ENCODE measurements around the gene PLEKHJ1. TPM values are rescaled to one million over a fixed set of nuclear protein-coding genes. Genes with fewer than 3 reads are reported as not detected.

PLEKHJ1 gene
- total and polyA plus RNA-seq, 8 donors, result 34.3 to 101 (median 43.7) TPM

- Histone ChIP-seq H3K4me3 (no peak overlapping the region), H3K27me3 (no peaks in the 10 kb centered on the region), H3K36me3 (no peaks in the 10 kb centered on the region), H3K4me1 (peaks cover 0 to 5% (median 0%) of the 10 kb centered on the region in 3 donors), H3K27ac (no peak overlapping the region), H3K9me3 (no peaks in the 10 kb centered on the region)
- DNase-seq (peak in 4 of 6 donors; percentile 63 to 80 (median 69)), ATAC-seq (peak; percentile 43 to 83 (median 60)), FAIRE-seq (no peak)
- WGBS, 2 donors, result 50 to 54% methylated on average over 22 to 26 of the region's 26 CpGs
- TF ChIP-seq CTCF (IDR thresholded peaks at IDR 0.05), result no peak
- intact Hi-C loops (cut with DNase I), result no loop called here
Measured at GRCh38 chr19:2280633-2281264, 44.6 kb upstream of the PLEKHJ1 start.

- Histone ChIP-seq H3K27me3 (no peaks in the 10 kb centered on the region), H3K4me1 (peaks cover 0 to 5% (median under 1%) of the 10 kb centered on the region in 3 donors), H3K36me3 (no peaks in the 10 kb centered on the region), H3K4me3 (no peak overlapping the region), H3K27ac (no peak overlapping the region), H3K9me3 (no peaks in the 10 kb centered on the region)
- 80 to 81% methylated on average over 33 of the region's 33 CpGs for WGBS, 2 donors
- FAIRE-seq (no peak), ATAC-seq (no peak), DNase-seq (no peak)
- TF ChIP-seq CTCF (IDR thresholded peaks at IDR 0.05), result no peak
- intact Hi-C loops (cut with DNase I), result loop anchor here in 2 of 3 donors (5.0 kb wide), 2 partner anchors 109 to 114 kb away; no protein-coding TSS in a partner anchor
Measured at GRCh38 chr19:2278459-2279158, 42.5 kb upstream of the PLEKHJ1 start.

DNA sequence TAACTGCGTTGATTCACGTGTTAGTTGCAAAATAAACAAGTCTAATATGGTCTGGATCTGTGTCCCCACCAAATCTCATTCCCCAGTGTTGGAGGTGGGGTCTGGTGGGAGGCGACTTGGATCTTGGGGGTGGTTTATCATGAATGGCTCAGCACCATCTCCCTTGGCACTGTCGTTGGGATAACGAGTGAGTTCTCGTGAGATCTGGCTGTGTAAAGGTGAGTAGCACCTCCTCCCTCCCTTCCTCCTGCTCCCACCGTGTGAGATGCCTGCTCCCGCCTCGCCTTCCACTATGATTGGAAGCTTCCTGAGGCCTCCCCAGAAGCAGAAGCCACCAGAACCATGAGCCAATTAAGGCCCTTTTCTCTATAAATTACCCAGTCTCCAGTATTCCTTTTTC lies 41.0 kb upstream of the PLEKHJ1 start:
- WGBS, 2 donors, result 75 to 78% methylated on average over 8 to 9 of the region's 9 CpGs
- Histone ChIP-seq H3K36me3 (peaks cover 0 to 12% (median 0%) of the 10 kb centered on the region in 3 donors), H3K27ac (no peak overlapping the region), H3K27me3 (no peaks in the 10 kb centered on the region), H3K4me1 (peaks cover 8 to 17% (median 12%) of the 10 kb centered on the region in 3 donors), H3K4me3 (no peak overlapping the region), H3K9me3 (no peaks in the 10 kb centered on the region)
- DNase-seq (no peak), FAIRE-seq (no peak), ATAC-seq (no peak)
- intact Hi-C loops (cut with DNase I), result loop anchor here in 2 of 3 donors (5.0 kb wide), 2 partner anchors 110 to 115 kb away; no protein-coding TSS in a partner anchor
- no peak for TF ChIP-seq CTCF (IDR thresholded peaks at IDR 0.05)

GRCh38 chr19:2276429-2276986 lies 40.4 kb upstream of the PLEKHJ1 start:
- intact Hi-C loops (cut with DNase I), result loop anchor here in 2 of 3 donors (5.0 kb wide), 2 partner anchors 111 to 116 kb away; no protein-coding TSS in a partner anchor
- WGBS, 2 donors, result 93% methylated on average over 28 of the region's 28 CpGs

More at GRCh38 chr19:2276429-2276986, 40.4 kb upstream of the PLEKHJ1 start:
- DNase-seq (no peak), ATAC-seq (no peak), FAIRE-seq (no peak)
- Histone ChIP-seq H3K4me1 (peaks cover 8 to 22% (median 12%) of the 10 kb centered on the region in 3 donors), H3K9me3 (no peaks in the 10 kb centered on the region), H3K36me3 (peaks cover 0 to 13% (median 5%) of the 10 kb centered on the region in 3 donors), H3K27ac (no peak overlapping the region), H3K4me3 (no peak overlapping the region), H3K27me3 (no peaks in the 10 kb centered on the region)
- TF ChIP-seq CTCF (IDR thresholded peaks at IDR 0.05), result no peak

Data from pancreas (tissue), 10 donors.